Natural killer cell (primary cell): ENCODE data around the gene MAML3. TPM values are rescaled to one million over a fixed set of nuclear protein-coding genes. Genes with fewer than 3 reads are reported as not detected.
A peak's percentile ranks its signal among the peaks of the same experiment; 100 is the strongest.

ENCODE experiments used
- ATAC-seq, 3 donors: fragments of 150-1000 bp in 2 of 3; fragments of 200-7000 bp in 1 of 3; cut with Tn5 transposase; 1 replicate in 1 of 3; 2 replicates in 2 of 3; pipeline ENCODE4 v1.10.0; 2021; ENCODE audit warnings: mild to moderate bottlenecking in 2 of 3, moderate library complexity in 2 of 3
- DNase-seq, 2 donors: peaks; one replicate each; pipeline versions ENCODE4 v3.0.0 to v3.0.0-alpha.2; 2013 to 2021; ENCODE audit warnings: mixed read lengths in 1 of 2
- H3K27ac ChIP-seq: one replicate; pipeline ENCODE4 v1.5.1; 2013; ENCODE audit warnings: mild to moderate bottlenecking, low read length
- H3K27me3 ChIP-seq: one replicate; pipeline ENCODE4 v1.6.1; 2013; ENCODE audit warnings: low read length; ENCODE audit not compliant: control insufficient read depth, insufficient read depth
- H3K36me3 ChIP-seq: one replicate; pipeline ENCODE4 v1.6.1; 2013; ENCODE audit warnings: low read length; ENCODE audit not compliant: control insufficient read depth, insufficient read depth
- H3K4me1 ChIP-seq: one replicate; pipeline ENCODE4 v1.6.1; 2013; ENCODE audit warnings: low read length; ENCODE audit not compliant: control insufficient read depth, insufficient read depth
- H3K4me3 ChIP-seq: one replicate; pipeline ENCODE4 v1.5.1; 2013; ENCODE audit warnings: low read length
- H3K9me3 ChIP-seq: one replicate; pipeline ENCODE4 v1.6.1; 2013; ENCODE audit warnings: low read length; ENCODE audit not compliant: control insufficient read depth, insufficient read depth
- H3K27ac Mint-ChIP-seq, 2 donors: one replicate each; pipeline ENCODE4 v1.8.0; 2022; ENCODE audit warnings: mild to moderate bottlenecking in 2 of 2, mixed read lengths in 2 of 2, moderate library complexity in 1 of 2
- H3K27me3 Mint-ChIP-seq, 2 donors: one replicate each; pipeline ENCODE4 v1.8.0; 2022; ENCODE audit warnings: low read depth in 2 of 2, mixed read lengths in 2 of 2
- H3K36me3 Mint-ChIP-seq: one replicate; pipeline ENCODE4 v1.8.0; 2022; ENCODE audit warnings: mixed read lengths
- H3K4me1 Mint-ChIP-seq, 2 donors: one replicate each; pipeline ENCODE4 v1.8.0; 2022; ENCODE audit warnings: mixed read lengths in 2 of 2
- H3K4me3 Mint-ChIP-seq: one replicate; pipeline ENCODE4 v1.8.0; 2022; ENCODE audit warnings: mild to moderate bottlenecking, moderate library complexity, mixed read lengths
- H3K9me3 Mint-ChIP-seq, 2 donors: one replicate each; pipeline ENCODE4 v1.8.0; 2022; ENCODE audit warnings: mixed read lengths in 2 of 2
- WGBS: methylation state at CpG from one replicate; pipeline ENCODE4 v1.1.7; 2013; ENCODE audit warnings: missing lambda C conversion rate; ENCODE audit not compliant: insufficient coverage; 5-methylcytosine and 5-hydroxymethylcytosine counted together
- intact Hi-C: fragments of 100-400 bp; cut with micrococcal nuclease; formaldehyde crosslinking; loops from one replicate; pipeline ENCODE4 v1.14.2; 2022
- total RNA-seq, 4 donors: library from RNA; stranded (reverse); fragments of 120-200 nt in 1 of 4; gene quantifications; one replicate each; pipeline versions ENCODE4 v1.2.3 to v1.2.4, GENCODE V29; 2013 to 2022
- TF ChIP-seq, protein P1 (sequence below): fragments of 200-600 bp; IDR thresholded peaks from one replicate; pipeline ENCODE4 v1.8.0; 2022; ENCODE audit warnings: antibody characterized with exemption

The MAML3 gene
- total RNA-seq, 3 donors from 2014 or later (not counting 1 experiment from before 2014, with no cell fraction given): 1.7 to 5.6 (median 2.8) TPM

DNA sequence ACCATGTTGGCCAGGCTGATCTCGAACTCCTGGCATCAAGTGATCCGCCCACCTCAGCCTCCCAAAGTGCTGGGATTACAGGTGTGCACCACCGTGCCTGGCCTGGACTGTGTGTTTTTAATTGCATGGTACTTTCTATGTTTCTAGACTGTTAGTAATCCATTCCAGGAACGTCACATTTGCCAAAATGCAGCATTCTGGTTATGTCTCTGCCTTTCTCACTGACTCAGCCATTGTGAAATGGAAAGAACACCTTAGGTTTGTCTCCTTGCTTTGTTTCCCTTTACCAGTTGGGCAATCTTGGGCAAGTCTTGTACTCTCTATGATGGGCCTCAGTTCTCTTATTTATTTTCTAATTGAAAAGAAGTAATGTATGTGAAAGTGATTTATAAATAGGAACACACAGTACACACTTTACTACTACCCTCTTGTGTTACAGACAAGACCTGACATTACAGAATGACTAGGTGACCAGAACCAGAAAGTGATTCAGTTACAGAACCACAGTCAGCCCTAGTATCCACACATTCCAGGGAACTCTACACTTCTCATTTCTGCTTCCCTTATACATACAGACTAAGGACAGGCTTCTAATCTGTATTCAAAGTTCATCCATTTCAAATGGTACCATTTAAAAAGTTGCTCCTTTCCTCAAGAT is 301.2 kb downstream of the MAML3 start:
- Mint-ChIP-seq H3K4me1 (peaks cover 35 to 49% of the 10 kb centered on the region in 2 donors), H3K4me3 (no peak overlapping the region), H3K27me3 (peaks cover 0 to 3% of the 10 kb centered on the region in 2 donors), H3K27ac (no peak overlapping the region), H3K36me3 (no peaks in the 10 kb centered on the region), H3K9me3 (no peaks in the 10 kb centered on the region)
- WGBS: 74% methylated on average over 4 of the region's 4 CpGs
- no peak overlapping the region for H3K27ac ChIP-seq
- no peak overlapping the region for H3K4me3 ChIP-seq
- peaks cover 9% of the 10 kb centered on the region for H3K4me1 ChIP-seq
- no peaks in the 10 kb centered on the region for H3K36me3 ChIP-seq
- H3K27me3 ChIP-seq: no peaks in the 10 kb centered on the region
- no peak for ATAC-seq
- TF ChIP-seq, protein P1, sequence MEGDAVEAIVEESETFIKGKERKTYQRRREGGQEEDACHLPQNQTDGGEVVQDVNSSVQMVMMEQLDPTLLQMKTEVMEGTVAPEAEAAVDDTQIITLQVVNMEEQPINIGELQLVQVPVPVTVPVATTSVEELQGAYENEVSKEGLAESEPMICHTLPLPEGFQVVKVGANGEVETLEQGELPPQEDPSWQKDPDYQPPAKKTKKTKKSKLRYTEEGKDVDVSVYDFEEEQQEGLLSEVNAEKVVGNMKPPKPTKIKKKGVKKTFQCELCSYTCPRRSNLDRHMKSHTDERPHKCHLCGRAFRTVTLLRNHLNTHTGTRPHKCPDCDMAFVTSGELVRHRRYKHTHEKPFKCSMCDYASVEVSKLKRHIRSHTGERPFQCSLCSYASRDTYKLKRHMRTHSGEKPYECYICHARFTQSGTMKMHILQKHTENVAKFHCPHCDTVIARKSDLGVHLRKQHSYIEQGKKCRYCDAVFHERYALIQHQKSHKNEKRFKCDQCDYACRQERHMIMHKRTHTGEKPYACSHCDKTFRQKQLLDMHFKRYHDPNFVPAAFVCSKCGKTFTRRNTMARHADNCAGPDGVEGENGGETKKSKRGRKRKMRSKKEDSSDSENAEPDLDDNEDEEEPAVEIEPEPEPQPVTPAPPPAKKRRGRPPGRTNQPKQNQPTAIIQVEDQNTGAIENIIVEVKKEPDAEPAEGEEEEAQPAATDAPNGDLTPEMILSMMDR: no peak
- H3K9me3 ChIP-seq: no peaks in the 10 kb centered on the region
- no peak for DNase-seq
- intact Hi-C loops: no loop called here

- Histone ChIP-seq H3K27me3 (no peaks in the 10 kb centered on the region), H3K9me3 (no peaks in the 10 kb centered on the region), H3K4me1 (no peaks in the 10 kb centered on the region), H3K36me3 (no peaks in the 10 kb centered on the region), H3K4me3 (no peak overlapping the region), H3K27ac (no peak overlapping the region)
- WGBS: 91% methylated on average over 4 of the region's 4 CpGs
- intact Hi-C loops: no loop called here
- Mint-ChIP-seq H3K9me3 (no peaks in the 10 kb centered on the region), H3K27ac (no peak overlapping the region), H3K36me3 (no peaks in the 10 kb centered on the region), H3K27me3 (peaks cover 0 to 3% of the 10 kb centered on the region in 2 donors), H3K4me1 (peaks cover 24 to 38% of the 10 kb centered on the region in 2 donors), H3K4me3 (no peak overlapping the region)
- ATAC-seq (no peak), DNase-seq (no peak)
- TF ChIP-seq, protein P1: no peak
Observed at GRCh38 chr4:139851639-139852038, 302.3 kb downstream of the MAML3 start.

DNA sequence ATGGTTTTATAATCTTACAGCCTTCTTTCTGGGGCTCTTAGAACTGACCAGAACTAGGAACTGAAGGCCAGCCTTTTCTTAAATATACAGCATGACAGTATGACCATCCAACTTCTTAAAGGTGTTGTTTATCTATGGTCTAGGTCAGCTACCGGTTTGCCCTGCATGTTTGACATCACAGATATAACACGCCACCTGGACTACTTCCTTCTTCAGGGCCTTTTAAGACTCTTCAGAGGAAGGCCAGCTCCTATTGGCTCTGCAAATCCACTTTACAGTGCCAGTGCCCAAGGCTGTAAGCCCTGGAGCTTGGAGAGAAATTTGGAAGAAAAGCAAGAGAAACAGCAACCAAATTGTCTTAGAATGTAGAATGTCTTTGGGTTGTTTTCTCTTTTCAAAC is 302.9 kb downstream of the MAML3 start:
- no peak for ATAC-seq
- intact Hi-C loops: no loop called here

More for the DNA sequence above, 302.9 kb downstream of the MAML3 start:
- H3K27me3 Mint-ChIP-seq: peaks cover 0 to 3% of the 10 kb centered on the region in 2 donors
- 71% methylated on average over 2 of the region's 2 CpGs for WGBS
- no peaks in the 10 kb centered on the region for H3K4me1 ChIP-seq
- H3K27ac Mint-ChIP-seq: peak overlapping the region in 1 of 2 donors; percentile 18
- H3K36me3 Mint-ChIP-seq: no peaks in the 10 kb centered on the region
- H3K27me3 ChIP-seq: no peaks in the 10 kb centered on the region
- H3K36me3 ChIP-seq: no peaks in the 10 kb centered on the region
- no peaks in the 10 kb centered on the region for H3K9me3 Mint-ChIP-seq
- no peak overlapping the region for H3K4me3 Mint-ChIP-seq
- no peak overlapping the region for H3K27ac ChIP-seq
- H3K9me3 ChIP-seq: no peaks in the 10 kb centered on the region
- H3K4me3 ChIP-seq: no peak overlapping the region
- no peak for DNase-seq
- H3K4me1 Mint-ChIP-seq: peaks cover 19 to 33% of the 10 kb centered on the region in 2 donors
- TF ChIP-seq, protein P1: no peak
